Bronchial epithelial cell (primary cell): Measurements from ENCODE around the gene GANAB. TPM values are rescaled to one million over a fixed set of nuclear protein-coding genes. Genes with fewer than 3 reads are reported as not detected.

Experiments
- DNase-seq: peaks from one replicate; pipeline ENCODE4 v3.0.0-alpha.2; 2010; ENCODE audit warnings: low read depth
- FAIRE-seq: peaks from 2 replicates; lab custom pipeline; 2011; peaks lifted over from hg19 to GRCh38; lab: Jason Lieb, UNC
- H3K27me3 ChIP-seq: 2 replicates; pipeline ENCODE4 v1.5.1; 2011; ENCODE audit warnings: low read length; ENCODE audit not compliant: control insufficient read depth, insufficient read depth
- H3K36me3 ChIP-seq: 2 replicates; pipeline ENCODE4 v1.5.1; 2011; ENCODE audit warnings: low read length; ENCODE audit not compliant: control insufficient read depth, insufficient read depth
- H3K4me3 ChIP-seq: 2 replicates; pipeline ENCODE4 v1.5.1; 2011; ENCODE audit warnings: mild to moderate bottlenecking, low read depth, low read length, control low read depth
- CTCF ChIP-seq: IDR thresholded peaks from 2 replicates; pipeline ENCODE4 v1.5.1; 2011; ENCODE audit warnings: mild to moderate bottlenecking, moderate library complexity, low read length, control low read depth, inconsistent platforms; ENCODE audit not compliant: insufficient read depth, severe bottlenecking
- total RNA-seq: library from RNA; depleted of rRNA; stranded (reverse); fragments of >200 nt; gene quantifications from 2 replicates; pipeline ENCODE4 v1.2.1, GENCODE V29; 2014

The GANAB gene
- total RNA-seq, 1 donor from 2014 or later = 138 TPM

GRCh38 chr11:62578541-62578940 lies 67.9 kb downstream of the GANAB start:
- no peak for TF ChIP-seq CTCF
- DNase-seq (no peak), FAIRE-seq (no peak)

GRCh38 chr11:62577046-62577714 lies 69.2 kb downstream of the GANAB start:
- FAIRE-seq = no peak
- H3K36me3 ChIP-seq = peaks cover 15% of the 10 kb centered on the region
- no peak for TF ChIP-seq CTCF
- DNase-seq = no peak
- no peaks in the 10 kb centered on the region for H3K27me3 ChIP-seq
- no peak overlapping the region for H3K4me3 ChIP-seq

More at GRCh38 chr11:62578541-62578940, 67.9 kb downstream of the GANAB start:
- Histone ChIP-seq H3K27me3 (no peaks in the 10 kb centered on the region), H3K36me3 (peaks cover 15% of the 10 kb centered on the region), H3K4me3 (no peak overlapping the region)

GRCh38 chr11:62575837-62576236 lies 70.6 kb downstream of the GANAB start:
- DNase-seq = no peak
- TF ChIP-seq CTCF = no peak
- H3K27me3 ChIP-seq = no peaks in the 10 kb centered on the region
- H3K36me3 ChIP-seq = peaks cover 24% of the 10 kb centered on the region
- no peak overlapping the region for H3K4me3 ChIP-seq
- FAIRE-seq = no peak

GRCh38 chr11:62575156-62575555 lies 71.3 kb downstream of the GANAB start:
- Histone ChIP-seq H3K4me3 (no peak overlapping the region), H3K27me3 (no peaks in the 10 kb centered on the region), H3K36me3 (peaks cover 29% of the 10 kb centered on the region)
- no peak for TF ChIP-seq CTCF
- DNase-seq (no peak), FAIRE-seq (no peak)

Other genes starting within 250 kb of the GANAB start
- gene SCGB1A1, start 227.6 kb downstream of the GANAB start, total RNA-seq = not detected in 2 replicates
- gene AHNAK, start 99.8 kb downstream of the GANAB start, total RNA-seq = 354 and 607 TPM in 2 replicates
- 2,058 and 2,441 TPM in 2 replicates for gene EEF1G, start 72.7 kb downstream of the GANAB start, total RNA-seq
- 7.0 and 9.5 TPM in 2 replicates for gene TUT1, start 55.1 kb downstream of the GANAB start, total RNA-seq
- gene MTA2, start 44.7 kb downstream of the GANAB start, total RNA-seq = 150 and 162 TPM in 2 replicates
- gene EML3, start 33.8 kb downstream of the GANAB start, total RNA-seq = 10.0 and 11.1 TPM in 2 replicates
- 2.6 and 2.8 TPM in 2 replicates for gene ROM1, start 33.4 kb downstream of the GANAB start, total RNA-seq
- 24.2 and 26.2 TPM in 2 replicates for gene B3GAT3, start 24.6 kb downstream of the GANAB start, total RNA-seq
- gene INTS5, start 6.7 kb upstream of the GANAB start, total RNA-seq = 17.1 and 19.8 TPM in 2 replicates
- 79.5 and 83.7 TPM in 2 replicates for gene C11orf98, start 18.6 kb upstream of the GANAB start, total RNA-seq
- 12.3 and 21.3 TPM in 2 replicates for gene CSKMT, start 18.7 kb upstream of the GANAB start, total RNA-seq
- gene UQCC3, start 25.1 kb upstream of the GANAB start, total RNA-seq = 27.9 and 29.4 TPM in 2 replicates
- 0.77 and 1.1 TPM in 2 replicates for gene LBHD1, start 25.7 kb upstream of the GANAB start, total RNA-seq
- 176 and 227 TPM in 2 replicates for gene UBXN1, start 32.5 kb upstream of the GANAB start, total RNA-seq
- 0.26 and 1.2 TPM in 2 replicates for gene LRRN4CL, start 42.9 kb upstream of the GANAB start, total RNA-seq
- gene BSCL2, start 60.8 kb upstream of the GANAB start, total RNA-seq = 23.7 and 42.0 TPM in 2 replicates
- gene GNG3, start 61.1 kb upstream of the GANAB start, total RNA-seq = not detected in 2 replicates
- gene HNRNPUL2, start 80.8 kb upstream of the GANAB start, total RNA-seq = 9.2 and 15.2 TPM in 2 replicates
- gene TTC9C, start 81.9 kb upstream of the GANAB start, total RNA-seq = 21.4 and 27.4 TPM in 2 replicates
- gene ZBTB3, start 107.5 kb upstream of the GANAB start, total RNA-seq = 11.0 and 11.6 TPM in 2 replicates
- gene POLR2G, start 115.0 kb upstream of the GANAB start, total RNA-seq = 102 and 121 TPM in 2 replicates
- 16.6 and 17.1 TPM in 2 replicates for gene TAF6L, start 124.8 kb upstream of the GANAB start, total RNA-seq
- 19.0 and 30.0 TPM in 2 replicates for gene TMEM179B, start 140.8 kb upstream of the GANAB start, total RNA-seq
- 18.6 and 19.5 TPM in 2 replicates for gene TMEM223, start 145.4 kb upstream of the GANAB start, total RNA-seq
- 13.4 and 15.3 TPM in 2 replicates for gene NXF1, start 158.8 kb upstream of the GANAB start, total RNA-seq
- gene STX5, start 185.4 kb upstream of the GANAB start, total RNA-seq = 31.3 and 36.2 TPM in 2 replicates
- not detected in 2 replicates for gene TEX54, start 186.2 kb upstream of the GANAB start, total RNA-seq
- 59.0 and 113 TPM in 2 replicates for gene WDR74, start 193.0 kb upstream of the GANAB start, total RNA-seq
- gene SLC3A2, start 234.3 kb upstream of the GANAB start, total RNA-seq = 1,292 and 1,548 TPM in 2 replicates